ENCODE data around the gene ASXL3. TPM values are rescaled to one million over a fixed set of nuclear protein-coding genes. Genes with fewer than 3 reads are reported as not detected.

The ASXL3 gene
- 10 to 100 TPM in 1 of 2 donors, 1 to 10 TPM in 1; 3.6 to 16.3 TPM for total RNA-seq
- polyA plus RNA-seq, result under 1 TPM; 0.08 to 0.11 TPM
- long read RNA-seq, donor 1, result 0 reads
- long read RNA-seq, donor 2, result 0 reads
- long read RNA-seq, donor 3, result 0 reads
- long read RNA-seq, donor 4, result 0 reads
- long read RNA-seq, donor 5, result 0 reads

DNA sequence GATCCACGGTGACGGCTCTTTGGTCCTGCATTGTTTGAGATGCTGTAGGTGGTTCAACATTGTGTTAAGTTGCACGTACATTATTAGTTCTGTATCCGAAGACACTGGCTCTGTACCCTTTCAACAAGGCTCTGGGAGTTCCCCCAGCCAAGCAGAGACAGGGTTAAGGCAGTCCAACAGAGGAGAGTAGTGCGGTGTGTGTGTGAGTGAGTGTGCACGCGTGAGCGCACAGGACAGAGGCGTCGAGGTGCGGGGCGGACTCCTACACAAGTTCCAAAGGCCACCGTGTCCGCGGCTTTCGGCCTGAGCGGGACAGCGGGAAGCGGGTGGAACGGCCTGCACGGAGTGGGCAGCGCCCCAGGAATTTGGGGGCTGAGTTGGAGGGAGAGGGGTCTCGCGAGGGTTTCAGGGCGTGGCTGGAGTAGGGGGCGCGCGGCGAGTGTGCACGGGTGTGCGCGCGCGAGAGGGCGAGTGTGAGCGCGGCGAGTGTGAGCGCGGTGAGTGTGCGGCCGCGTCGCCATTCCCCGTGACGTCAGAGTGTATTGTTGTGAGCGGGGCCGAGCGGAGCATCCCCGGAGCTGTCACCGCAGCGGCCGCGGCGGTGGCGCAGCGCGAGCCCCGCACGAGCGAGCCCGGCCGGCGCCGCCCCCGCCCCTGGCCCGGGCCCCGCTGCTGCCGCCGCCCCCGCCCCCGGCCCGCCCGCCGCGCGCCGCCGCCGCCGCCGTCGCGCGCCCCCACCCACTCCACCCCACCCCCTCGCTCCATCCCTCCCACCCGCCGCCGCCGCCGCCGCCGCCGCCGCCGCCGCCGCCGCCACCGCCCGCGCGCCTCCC is at the start of gene ASXL3:
TSS of gene ASXL3 (plus strand) at position 535 of the 833 bp plus-strand sequence. CDS start 413 bp downstream, outside the sequence.
- Histone ChIP-seq H3K27me3 (ENCODE audit: control insufficient read depth in 3 of 3, insufficient read depth in 3 of 3, low read length in 2 of 3) (no peaks in the 10 kb centered on the region), H3K36me3 (ENCODE audit: control insufficient read depth in 4 of 4, insufficient read depth in 4 of 4, low read length in 4 of 4) (no peaks in the 10 kb centered on the region), H3K4me1 (ENCODE audit: control insufficient read depth in 5 of 5, insufficient read depth in 5 of 5, low read length in 5 of 5) (peaks cover 0 to 32% (median 5%) of the 10 kb centered on the region in 5 donors), H3K4me3 (peak within 1 kb of the TSS; percentile 59), H3K27ac (ENCODE audit: low read depth in 1 of 2, low read length in 1 of 2) (peak within 1 kb of the TSS; percentile 78 to 93), H3K9ac (ENCODE audit: insufficient read depth in 1 of 2, low read length in 2 of 2) (peak within 1 kb of the TSS; percentile 96 to 97), H3K9me3 (ENCODE audit: control insufficient read depth in 4 of 4, insufficient read depth in 3 of 4, low read length in 3 of 4) (peaks cover 0 to 2% (median 0%) of the 10 kb centered on the region in 4 donors)
- TF ChIP-seq, protein P1, sequence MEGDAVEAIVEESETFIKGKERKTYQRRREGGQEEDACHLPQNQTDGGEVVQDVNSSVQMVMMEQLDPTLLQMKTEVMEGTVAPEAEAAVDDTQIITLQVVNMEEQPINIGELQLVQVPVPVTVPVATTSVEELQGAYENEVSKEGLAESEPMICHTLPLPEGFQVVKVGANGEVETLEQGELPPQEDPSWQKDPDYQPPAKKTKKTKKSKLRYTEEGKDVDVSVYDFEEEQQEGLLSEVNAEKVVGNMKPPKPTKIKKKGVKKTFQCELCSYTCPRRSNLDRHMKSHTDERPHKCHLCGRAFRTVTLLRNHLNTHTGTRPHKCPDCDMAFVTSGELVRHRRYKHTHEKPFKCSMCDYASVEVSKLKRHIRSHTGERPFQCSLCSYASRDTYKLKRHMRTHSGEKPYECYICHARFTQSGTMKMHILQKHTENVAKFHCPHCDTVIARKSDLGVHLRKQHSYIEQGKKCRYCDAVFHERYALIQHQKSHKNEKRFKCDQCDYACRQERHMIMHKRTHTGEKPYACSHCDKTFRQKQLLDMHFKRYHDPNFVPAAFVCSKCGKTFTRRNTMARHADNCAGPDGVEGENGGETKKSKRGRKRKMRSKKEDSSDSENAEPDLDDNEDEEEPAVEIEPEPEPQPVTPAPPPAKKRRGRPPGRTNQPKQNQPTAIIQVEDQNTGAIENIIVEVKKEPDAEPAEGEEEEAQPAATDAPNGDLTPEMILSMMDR (IDR thresholded peaks at IDR 0.05; ENCODE audit: control extremely low read depth, extremely low read depth), result no peak
- 1% methylated on average over 54 to 103 of the region's 103 CpGs for WGBS, 2 donors
- DNase-seq, result peak; percentile 81 to 84 (median 83)
- ATAC-seq (ENCODE audit: insufficient read depth, low FRiP score), result peak; percentile 25

DNA sequence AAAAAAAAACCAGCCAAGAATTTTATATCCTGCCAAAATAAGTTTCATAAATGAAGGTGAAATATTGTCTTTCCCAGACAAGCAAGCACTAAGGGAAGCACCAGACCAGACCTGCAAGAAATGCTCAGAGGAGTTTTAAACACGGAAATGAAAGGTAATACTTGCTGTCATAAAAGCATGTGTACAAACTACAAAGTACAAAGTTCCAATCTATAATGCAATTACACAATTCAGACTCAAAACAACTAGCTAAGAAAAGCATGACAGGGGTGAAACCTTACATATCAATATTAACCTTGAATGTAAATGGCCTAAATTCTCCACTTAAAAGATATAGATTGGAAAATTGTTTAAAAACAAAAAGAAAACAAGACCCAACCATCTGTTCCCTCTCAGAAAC is 45.0 kb upstream of the ASXL3 start:
- TF ChIP-seq, protein P1 (IDR thresholded peaks at IDR 0.05; ENCODE audit: control extremely low read depth, extremely low read depth), result no peak
- Histone ChIP-seq H3K27me3 (ENCODE audit: control insufficient read depth in 3 of 3, insufficient read depth in 3 of 3, low read length in 2 of 3) (no peaks in the 10 kb centered on the region), H3K36me3 (ENCODE audit: control insufficient read depth in 4 of 4, insufficient read depth in 4 of 4, low read length in 4 of 4) (no peaks in the 10 kb centered on the region), H3K4me3 (no peak overlapping the region), H3K9me3 (ENCODE audit: control insufficient read depth in 4 of 4, insufficient read depth in 3 of 4, low read length in 3 of 4) (peaks cover 0 to 2% (median 0%) of the 10 kb centered on the region in 4 donors), H3K4me1 (ENCODE audit: control insufficient read depth in 5 of 5, insufficient read depth in 5 of 5, low read length in 5 of 5) (no peaks in the 10 kb centered on the region), H3K27ac (ENCODE audit: low read depth in 1 of 2, low read length in 1 of 2) (no peak overlapping the region), H3K9ac (ENCODE audit: insufficient read depth in 1 of 2, low read length in 2 of 2) (no peak overlapping the region)
- ATAC-seq (ENCODE audit: insufficient read depth, low FRiP score) (no peak), DNase-seq (no peak)
- 82 to 88% methylated on average over 1 of the region's 1 CpG for WGBS, 2 donors

DNA sequence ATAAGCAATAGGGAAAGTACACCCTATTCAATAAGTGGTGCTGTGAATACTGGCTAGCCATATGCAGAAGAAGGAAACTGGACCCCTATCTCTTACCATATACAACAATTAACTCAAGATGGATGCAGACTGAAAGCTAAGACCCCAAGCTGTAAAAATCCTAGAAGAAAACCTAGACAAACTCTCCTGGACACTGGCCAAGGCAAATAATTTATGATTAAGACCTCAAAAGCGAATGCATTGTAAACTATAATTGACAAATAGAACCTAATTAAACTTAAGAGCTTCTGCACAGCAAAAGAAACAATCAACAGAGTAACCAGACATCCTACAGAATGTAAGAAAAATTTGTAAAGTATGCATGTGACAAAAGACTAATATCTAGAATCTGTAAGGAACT is 41.1 kb upstream of the ASXL3 start:
- no peak overlapping the region for H3K9ac ChIP-seq (ENCODE audit: insufficient read depth in 1 of 2, low read length in 2 of 2)
- TF ChIP-seq, protein P1 (IDR thresholded peaks at IDR 0.05; ENCODE audit: control extremely low read depth, extremely low read depth), result no peak
- H3K4me1 ChIP-seq (ENCODE audit: control insufficient read depth in 5 of 5, insufficient read depth in 5 of 5, low read length in 5 of 5), result no peaks in the 10 kb centered on the region
- H3K9me3 ChIP-seq (ENCODE audit: control insufficient read depth in 4 of 4, insufficient read depth in 3 of 4, low read length in 3 of 4), result no peaks in the 10 kb centered on the region
- H3K27ac ChIP-seq (ENCODE audit: low read depth in 1 of 2, low read length in 1 of 2), result no peak overlapping the region
- WGBS, 2 donors, result 63 to 69% methylated on average over 1 of the region's 1 CpG
- no peaks in the 10 kb centered on the region for H3K36me3 ChIP-seq (ENCODE audit: control insufficient read depth in 4 of 4, insufficient read depth in 4 of 4, low read length in 4 of 4)
- H3K4me3 ChIP-seq, result no peak overlapping the region
- no peaks in the 10 kb centered on the region for H3K27me3 ChIP-seq (ENCODE audit: control insufficient read depth in 3 of 3, insufficient read depth in 3 of 3, low read length in 2 of 3)
- ATAC-seq (ENCODE audit: insufficient read depth, low FRiP score) (no peak), DNase-seq (no peak)
